GM19043 (cell line): Measurements from ENCODE around the gene SLC34A1.
"Not testable (repeated sequence)": the region's sequence is repeated elsewhere in the genome, so short reads cannot be mapped to it uniquely, and the experiment has no call there.

Source experiments
- ATAC-seq: cut with Tn5 transposase; IDR thresholded peaks from one replicate; pipeline ENCODE4 v1.9.1; 2021; ENCODE audit warnings: low read depth; ENCODE audit not compliant: unreplicated experiment

Gene SLC34A1

DNA sequence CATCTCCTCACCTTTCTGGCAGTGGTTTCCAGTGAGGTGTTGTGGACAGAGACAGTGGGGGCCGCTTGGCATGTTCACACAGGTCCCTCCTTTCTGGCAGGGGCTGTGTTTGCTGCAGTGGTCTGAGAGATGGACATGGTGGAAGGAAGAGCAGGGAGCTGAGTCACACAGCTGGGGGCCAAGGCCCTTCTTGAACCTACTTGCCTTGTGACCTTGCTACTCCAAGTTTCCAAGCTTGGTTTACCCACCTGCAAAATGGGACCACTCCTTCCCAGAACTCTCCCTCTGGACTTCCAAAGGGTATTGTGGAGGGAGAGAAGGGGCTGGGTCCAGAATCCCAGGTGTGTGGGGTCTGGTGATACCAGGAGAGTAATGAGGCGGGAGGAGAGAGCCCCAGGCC, 21.1 kb downstream of the SLC34A1 start:
- ATAC-seq = no peak

DNA sequence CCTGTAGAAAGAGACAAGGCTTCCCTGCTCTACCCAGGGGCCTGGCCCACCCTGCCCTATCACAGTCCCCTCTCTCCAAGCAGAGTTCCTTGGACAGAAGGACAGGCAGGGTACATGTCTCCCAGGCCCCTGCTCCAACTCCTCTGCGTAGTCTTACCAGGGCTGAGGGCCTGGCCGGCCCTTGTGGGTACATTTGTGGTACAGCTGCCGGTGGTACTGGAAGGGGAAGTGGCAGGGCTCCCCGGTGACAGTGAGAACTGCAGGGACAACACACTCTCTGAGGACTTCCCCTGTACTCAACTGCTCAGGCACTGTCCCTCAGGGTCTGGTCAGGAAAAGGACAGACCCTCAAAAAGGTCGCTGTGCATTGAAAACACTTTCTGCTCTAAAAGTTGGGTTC, 21.6 kb downstream of the SLC34A1 start:
- ATAC-seq = no peak

DNA sequence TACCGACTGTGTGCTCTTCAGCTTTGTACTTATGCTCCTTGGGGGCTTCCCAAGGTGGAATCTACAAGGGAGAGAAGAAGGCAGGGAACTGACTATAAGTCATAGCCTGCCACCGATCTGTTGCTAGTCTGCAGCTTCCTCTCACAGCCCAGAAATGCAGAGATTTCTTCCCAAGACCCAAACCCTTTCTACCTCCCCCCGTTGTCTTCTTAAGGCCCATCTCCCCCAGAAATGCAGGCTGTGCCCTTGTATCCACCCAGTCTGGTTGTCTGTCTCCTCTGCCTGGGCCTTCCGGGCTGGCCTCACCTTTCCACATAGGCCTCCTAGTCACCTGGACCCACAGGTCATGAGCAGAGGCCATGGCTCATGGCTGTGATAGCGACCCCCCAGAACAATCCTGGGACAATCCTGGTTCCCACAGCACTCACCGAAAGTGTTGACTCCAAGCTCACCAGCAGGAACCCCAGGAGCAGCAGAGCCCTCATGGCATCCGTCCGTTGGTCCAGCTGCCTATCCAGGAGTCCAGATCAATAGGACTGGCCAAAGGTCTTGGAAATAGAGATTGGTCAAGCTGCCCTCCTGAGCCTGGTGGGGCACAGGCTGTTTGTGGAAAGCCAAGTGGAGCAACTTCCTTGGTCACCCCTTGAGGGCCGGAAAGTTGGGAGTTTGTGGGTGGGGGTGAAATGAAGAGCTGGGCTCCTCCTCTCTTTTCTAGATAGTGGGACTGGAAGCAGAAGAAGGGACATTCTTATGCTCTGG, 25.0 kb downstream of the SLC34A1 start, which contains the start of gene F12:
TSS of gene F12 (minus strand) at position 522 of the 759 bp plus-strand sequence. CDS start at position 485, 37 bp downstream.
- no peak for ATAC-seq

DNA sequence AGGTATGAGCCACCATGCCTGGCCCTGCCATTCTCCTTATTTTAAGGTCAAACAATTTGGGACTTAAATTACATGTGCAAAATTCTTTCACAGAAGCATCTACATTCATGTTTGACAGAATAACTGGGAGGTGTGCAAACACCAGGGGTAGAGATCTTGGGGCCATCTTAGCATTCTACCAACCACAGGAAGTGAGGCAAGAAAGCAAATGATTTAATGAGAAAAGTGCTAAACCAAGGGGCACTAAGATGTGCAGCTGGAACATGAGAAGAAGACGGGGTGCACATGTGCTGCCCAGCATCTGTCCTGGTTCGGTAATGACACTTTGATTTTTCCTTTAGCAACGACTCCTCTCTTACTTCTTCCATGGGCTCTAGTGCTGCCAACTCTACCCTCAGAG, 26.3 kb downstream of the SLC34A1 start:
- no peak for ATAC-seq

- ATAC-seq = peak; percentile 76
Measured at GRCh38 chr5:177412603-177413233, 28.5 kb downstream of the SLC34A1 start.

DNA sequence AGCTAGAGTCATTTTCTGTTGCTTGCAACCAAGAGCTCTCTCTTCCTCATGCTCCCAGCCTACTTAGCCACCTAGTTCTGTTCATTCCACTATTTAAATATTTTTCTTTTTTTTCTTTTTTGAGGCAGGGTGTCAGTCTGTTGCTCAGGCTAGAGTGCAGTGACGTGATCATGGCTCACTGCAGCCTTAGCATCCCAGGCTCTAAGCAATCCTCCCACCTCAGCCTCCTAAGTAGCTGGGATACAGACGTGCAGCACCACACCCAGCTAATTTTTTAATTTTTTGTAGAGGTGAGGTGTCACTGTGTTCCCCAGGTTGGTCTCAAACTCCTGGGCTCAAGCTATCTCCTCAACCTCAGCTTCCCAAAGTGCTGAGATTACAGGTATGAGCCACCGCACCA, 30.2 kb downstream of the SLC34A1 start:
- ATAC-seq = no peak

DNA sequence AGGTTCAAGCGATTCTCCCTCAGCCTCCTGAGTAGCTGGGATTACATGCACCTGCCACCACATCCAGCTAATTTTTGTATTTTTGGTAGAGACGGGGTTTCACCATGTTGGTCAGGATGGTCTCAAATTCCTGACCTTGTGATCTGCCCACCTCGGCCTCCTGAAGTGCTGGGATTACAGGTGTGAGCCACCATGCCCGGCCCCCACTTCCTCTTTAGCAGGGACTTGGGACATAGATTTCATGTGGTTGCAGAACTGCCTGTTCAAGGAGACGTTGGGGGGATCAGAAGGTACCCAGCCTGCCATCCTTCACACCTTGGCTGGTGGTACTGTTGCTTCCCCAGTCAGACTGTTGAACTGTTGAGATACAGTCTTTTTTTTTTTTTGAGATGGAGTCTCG, 32.8 kb downstream of the SLC34A1 start:
- ATAC-seq = not testable (repeated sequence)

DNA sequence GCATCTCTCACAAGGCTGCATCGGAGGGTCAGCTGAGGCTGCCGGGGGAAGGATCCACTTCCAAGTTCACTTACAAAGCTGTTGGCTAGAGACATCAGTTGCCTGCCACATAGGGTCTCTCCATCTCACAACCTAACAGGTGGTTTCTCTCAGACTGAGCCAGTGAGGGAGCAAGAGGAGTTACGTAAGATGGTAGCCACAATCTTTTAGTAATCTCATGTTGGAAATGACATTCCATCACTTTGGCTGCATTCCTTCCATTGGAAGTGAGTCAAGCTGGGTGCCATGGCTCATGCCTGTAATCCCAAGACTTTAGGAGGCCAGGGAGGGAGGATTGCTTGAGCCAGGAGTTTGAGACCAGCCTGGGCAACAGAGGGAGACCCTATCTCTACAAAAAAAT, 34.8 kb downstream of the SLC34A1 start:
- no peak for ATAC-seq

DNA sequence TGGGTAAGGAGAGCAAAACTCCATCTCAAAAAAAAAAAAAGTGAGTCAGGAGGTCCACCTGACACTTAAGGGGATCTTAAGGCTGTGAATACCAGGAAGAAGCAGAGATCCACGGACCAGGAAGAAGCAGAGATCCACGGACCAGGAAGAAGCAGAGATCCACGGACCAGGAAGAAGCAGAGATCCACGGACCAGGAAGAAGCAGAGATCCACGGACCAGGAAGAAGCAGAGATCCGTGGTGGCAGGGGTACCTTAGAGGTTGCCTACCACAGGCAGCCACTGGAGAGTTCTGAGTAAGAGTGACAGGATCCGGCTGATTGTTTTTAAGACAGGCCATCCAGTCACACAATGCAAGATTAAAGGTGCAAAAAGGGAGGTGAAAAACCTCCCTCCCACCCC, 36.2 kb downstream of the SLC34A1 start:
- ATAC-seq = not testable (repeated sequence)

DNA sequence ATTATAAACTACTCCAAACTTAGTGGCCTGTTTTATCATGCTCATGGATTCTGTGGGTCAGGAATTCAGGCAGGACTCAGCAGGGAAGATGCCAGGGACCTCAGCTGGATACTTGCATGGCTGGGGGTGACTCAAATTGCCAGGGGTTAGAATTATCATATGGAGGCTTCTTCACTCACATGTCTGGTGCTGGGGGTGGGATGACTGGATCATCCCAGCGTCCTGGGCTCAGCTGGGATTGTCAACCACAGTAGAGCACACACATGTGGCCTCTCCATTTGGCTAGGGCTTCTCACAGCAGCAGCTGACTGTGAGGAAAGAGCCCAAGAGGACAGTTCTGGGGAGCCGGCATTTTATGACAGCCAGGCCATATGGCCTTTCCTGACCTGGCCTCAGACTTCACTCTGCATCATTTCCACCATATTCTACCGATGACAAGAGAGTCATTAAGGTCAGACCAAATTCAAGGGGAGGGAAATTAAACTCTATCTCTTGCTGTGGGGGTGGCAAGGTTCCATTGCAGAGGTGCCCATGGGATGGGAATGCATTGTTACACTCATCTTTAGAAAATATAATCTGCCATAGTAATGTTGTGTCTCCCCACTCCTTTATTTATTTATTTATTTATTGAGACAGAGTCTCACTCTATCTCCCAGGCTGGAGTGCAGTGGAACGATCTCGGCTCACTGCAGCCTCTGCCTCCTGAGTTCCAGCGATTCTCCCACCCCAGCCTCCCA, 37.0 kb downstream of the SLC34A1 start:
- ATAC-seq = no peak

GRCh38 chr5:177423671-177424070, 39.4 kb downstream of the SLC34A1 start:
- no peak for ATAC-seq

- no peak for ATAC-seq
Measured at GRCh38 chr5:177425196-177425800, 41.1 kb downstream of the SLC34A1 start.

GRCh38 chr5:177425801-177426565, 41.7 kb downstream of the SLC34A1 start:
- ATAC-seq = peak; percentile 70

DNA sequence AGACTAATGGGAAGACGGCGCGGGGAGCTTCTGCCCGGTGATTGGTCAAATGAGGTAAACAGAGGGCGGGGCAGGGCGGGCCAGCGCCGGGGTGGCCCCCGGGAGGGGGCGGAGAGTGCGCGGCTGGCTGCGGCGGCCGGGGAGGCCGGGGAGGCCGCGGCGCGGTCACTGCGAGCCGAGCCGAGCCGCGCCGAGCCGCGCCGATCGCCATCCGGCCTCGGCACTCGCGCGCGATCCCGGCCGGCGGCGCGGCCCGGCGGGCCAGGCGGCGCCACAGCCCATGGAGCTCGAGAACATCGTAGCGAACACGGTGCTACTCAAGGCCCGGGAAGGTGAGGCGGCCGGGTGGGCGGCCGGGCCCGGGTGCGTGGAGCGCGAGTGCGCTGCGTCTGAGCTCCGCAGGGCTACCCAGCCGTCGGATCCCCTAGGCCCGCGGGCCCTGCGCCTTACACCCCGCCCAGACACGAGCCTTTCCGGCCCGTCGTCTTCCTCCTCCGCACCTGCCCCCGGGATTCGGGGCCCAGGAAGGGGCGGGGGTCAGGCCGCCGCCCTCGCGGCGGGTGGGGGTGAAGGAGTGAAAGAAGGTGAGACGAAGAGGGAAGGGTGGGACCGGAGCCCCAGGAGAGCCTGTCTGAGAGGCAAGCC, 42.5 kb downstream of the SLC34A1 start, which contains the start of gene GRK6:
TSS of gene GRK6 (plus strand) at position 111 of the 645 bp plus-strand sequence. CDS start at position 281, 170 bp downstream.
- peak; percentile 3 for ATAC-seq

- no peak for ATAC-seq
Measured at GRCh38 chr5:177427211-177427822, 43.1 kb downstream of the SLC34A1 start.

DNA sequence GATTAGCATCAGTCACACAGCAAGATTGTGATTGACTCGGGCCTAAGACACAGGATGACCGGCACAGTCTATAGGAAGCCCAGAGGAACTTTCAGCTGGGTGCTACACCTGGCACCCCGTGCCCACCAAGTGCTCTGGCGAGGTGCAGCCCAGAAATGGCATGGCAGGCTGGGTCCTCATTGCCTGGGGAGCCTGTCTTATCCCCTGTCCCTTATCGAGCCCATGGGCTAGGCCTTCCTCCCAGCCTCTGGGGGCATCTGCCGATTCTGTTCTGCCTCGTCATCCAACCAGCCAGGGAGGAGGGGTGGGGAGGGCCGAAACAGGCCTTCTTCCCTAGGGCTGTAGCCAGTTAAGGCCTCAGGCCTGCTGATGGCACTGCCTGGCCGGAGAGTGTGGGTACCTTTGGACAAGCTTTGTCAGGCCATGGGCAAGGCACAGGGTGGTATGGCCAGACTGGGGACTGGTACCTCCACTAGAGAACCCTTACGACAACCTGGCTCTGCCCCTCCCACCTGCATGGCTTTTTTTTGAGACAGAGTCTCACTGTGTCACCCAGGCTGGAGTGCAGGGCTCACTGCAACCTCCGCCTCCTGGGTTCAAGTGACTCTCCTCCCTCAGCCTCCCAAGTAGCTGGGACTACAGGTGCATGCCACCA, 43.8 kb downstream of the SLC34A1 start:
- no peak for ATAC-seq

DNA sequence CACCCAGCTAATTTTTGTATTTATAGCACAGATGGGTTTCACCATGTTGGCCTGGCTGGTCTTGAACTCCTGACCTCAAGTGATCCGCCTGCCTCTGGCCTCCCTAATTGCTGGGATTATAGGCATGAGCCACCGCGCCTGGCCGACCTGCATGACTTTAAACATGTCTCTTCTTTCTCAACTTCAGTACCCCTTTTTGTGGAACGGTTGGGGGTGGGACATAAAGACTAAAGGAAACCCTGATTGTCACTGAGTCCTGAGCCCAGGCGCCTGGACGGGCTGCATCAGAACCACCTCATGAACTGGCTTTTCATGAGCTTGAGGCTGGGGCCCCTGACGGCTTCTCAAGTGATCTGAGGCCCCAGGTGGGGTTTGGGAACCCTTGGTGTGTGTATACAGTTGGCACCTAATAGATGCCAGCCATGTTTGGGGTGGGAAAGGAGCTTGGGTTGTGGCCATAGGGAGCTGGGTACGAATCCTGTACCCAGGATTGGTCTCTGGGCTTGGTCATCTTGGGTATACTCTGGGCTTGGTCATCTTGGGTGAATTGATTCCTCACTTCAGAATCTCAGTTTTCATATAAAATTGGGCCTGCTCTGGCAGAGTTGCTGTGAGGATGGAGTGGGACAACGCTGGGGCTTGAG, 44.5 kb downstream of the SLC34A1 start:
- ATAC-seq = no peak
